Pancreas (tissue), 10 donors: Measurements from ENCODE around the gene TTYH1. TPM values are rescaled to one million over a fixed set of nuclear protein-coding genes. Genes with fewer than 3 reads are reported as not detected.

Source experiments
- ATAC-seq, 4 donors: fragments of 200-7000 bp; cut with Tn5 transposase; one replicate each; pipeline versions ENCODE4 v1.8.0 to v1.9.1; 2020; ENCODE audit warnings: mild to moderate bottlenecking in 4 of 4, moderate library complexity in 4 of 4
- DNase-seq, 6 donors: peaks; one replicate each; pipeline ENCODE4 v3.0.0-alpha.2; 2020
- FAIRE-seq: peaks from 2 replicates; lab custom pipeline; 2012; peaks lifted over from hg19 to GRCh38; lab: Jason Lieb, UNC
- H3K27ac ChIP-seq, 4 donors: fragments of 200-600 bp; sonication (generic); 1 replicate in 3 of 4; 2 replicates in 1 of 4; pipeline versions ENCODE4 v1.5.0 to v1.8.0; 2020
- H3K27me3 ChIP-seq, 4 donors: fragments of 200-600 bp; one replicate each; pipeline ENCODE4 v1.8.0; 2021
- H3K36me3 ChIP-seq, 3 donors: fragments of 200-600 bp; sonication (generic) in 1 of 3; one replicate each; pipeline versions ENCODE4 v1.5.0 to v1.8.0; 2020 to 2021
- H3K4me1 ChIP-seq, 3 donors: fragments of 200-600 bp; one replicate each; pipeline ENCODE4 v1.8.0; 2021
- H3K4me3 ChIP-seq, 4 donors: fragments of 200-600 bp; sonication (generic) in 2 of 4; one replicate each; pipeline versions ENCODE4 v1.5.0 to v1.8.0; 2020 to 2021
- H3K9me3 ChIP-seq, 4 donors: fragments of 200-600 bp; one replicate each; pipeline ENCODE4 v1.8.0; 2021
- WGBS, 2 donors: extraction: QIAGEN DNeasy Blood & Tissue Kit; methylation state at CpG; one replicate each; pipeline ENCODE4 v1.1.7; 2013; 5-methylcytosine and 5-hydroxymethylcytosine counted together
- intact Hi-C, 3 donors: fragments of 100-400 bp; cut with DNase I; formaldehyde crosslinking; loops; one replicate each; pipeline versions ENCODE4 v1.11.1 to v1.14.2; 2022
- polyA plus RNA-seq, 2 donors: library from polyadenylated mRNA; stranded (reverse); fragments of 200-250 nt; gene quantifications; one replicate each; pipeline ENCODE4 v1.2.3, GENCODE V29; 2013
- total RNA-seq, 6 donors: library from RNA; stranded (reverse); fragmentation: NEBNext Ultra II Directional in 4 of 6; extraction: Animal tissue kit (Norgen Biotek cat#: 25700) in 4 of 6; gene quantifications; one replicate each; pipeline versions ENCODE4 v1.2.1 to v1.2.4, GENCODE V29; 2021 to 2023
- TF ChIP-seq, protein P1 (sequence below), 4 donors: fragments of 200-600 bp; sonication (generic) in 3 of 4; IDR thresholded peaks; one replicate each; pipeline versions ENCODE4 v1.5.0 to v1.8.0; 2021; ENCODE audit warnings: antibody characterized with exemption in 4 of 4
- donor health status: healthy with polysubstance abuse.
- donor health status: DM: no; HTN: no; CAD: no; lungs with moderate emphysema.
- donor health status: DM: no; HTN: no; CAD: no.
- donor health status: control.
- donor health status: control.
- donor health status: Bipolar disorder and iron deficiency.
- donor health status: DM: yes; HTN: yes; CAD: no.
- donor health status: DM: no; HTN: no; CAD: no.
- donor health status: DM: no; HTN: no; CAD: no.
- donor health status: DM: yes; HTN: yes; CAD: no.

TTYH1 gene
- total and polyA plus RNA-seq, 8 donors: 20.8 to 78.0 (median 27.0) TPM

DNA sequence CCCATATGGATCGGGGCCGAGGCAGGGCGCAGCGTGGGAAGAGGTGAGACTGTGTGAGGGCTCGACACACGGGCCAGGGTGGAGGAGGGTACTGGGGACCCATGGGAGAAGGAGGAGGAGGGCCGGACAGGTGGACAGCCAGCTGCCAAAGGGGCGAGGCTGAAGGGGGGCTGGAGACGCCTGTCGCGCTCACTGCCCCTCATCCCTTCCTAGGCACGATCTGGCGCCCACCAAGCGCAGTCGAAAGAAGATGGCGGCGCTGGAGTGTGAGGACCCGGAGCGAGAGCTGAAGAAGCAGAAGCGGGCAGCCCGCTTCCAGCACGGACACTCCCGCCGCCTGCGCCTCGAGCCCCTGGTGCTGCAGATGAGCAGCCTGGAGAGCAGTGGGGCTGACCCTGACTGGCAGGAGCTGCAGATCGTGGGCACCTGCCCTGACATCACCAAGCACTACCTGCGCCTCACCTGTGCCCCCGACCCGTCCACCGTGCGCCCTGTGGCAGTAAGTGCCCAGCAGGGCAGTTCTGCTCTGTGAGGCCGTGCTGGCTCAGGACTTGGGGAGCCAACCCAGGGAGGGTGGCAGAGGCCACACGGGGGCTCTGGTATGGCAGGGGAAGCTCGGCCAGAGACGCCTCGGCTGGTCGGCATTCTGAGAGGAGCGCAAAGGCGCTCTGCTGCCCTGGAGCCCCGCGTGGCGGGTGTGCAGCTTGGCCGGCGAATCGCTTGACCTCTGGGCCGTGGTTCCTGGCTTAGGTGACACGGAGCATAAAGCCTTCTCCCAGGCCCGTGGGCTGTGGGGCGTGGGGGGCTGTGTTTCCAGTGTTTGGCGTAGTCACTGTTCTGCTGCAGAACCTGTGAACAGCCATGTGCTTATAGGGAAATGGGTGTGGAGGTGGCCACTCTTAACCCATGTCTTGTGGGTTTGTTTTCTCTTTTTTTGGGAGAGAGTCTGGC, 41.4 kb downstream of the TTYH1 start:
- FAIRE-seq (no peak), ATAC-seq (no peak), DNase-seq (peak in 2 of 6 donors; percentile 33 to 78)
- Histone ChIP-seq H3K27me3 (no peaks in the 10 kb centered on the region), H3K4me1 (peaks cover 23 to 43% (median 28%) of the 10 kb centered on the region in 3 donors), H3K9me3 (no peaks in the 10 kb centered on the region), H3K36me3 (peaks cover 22 to 99% (median 79%) of the 10 kb centered on the region in 3 donors), H3K4me3 (no peak overlapping the region), H3K27ac (no peak overlapping the region)
- intact Hi-C loops: no loop called here
- TF ChIP-seq, protein P1, sequence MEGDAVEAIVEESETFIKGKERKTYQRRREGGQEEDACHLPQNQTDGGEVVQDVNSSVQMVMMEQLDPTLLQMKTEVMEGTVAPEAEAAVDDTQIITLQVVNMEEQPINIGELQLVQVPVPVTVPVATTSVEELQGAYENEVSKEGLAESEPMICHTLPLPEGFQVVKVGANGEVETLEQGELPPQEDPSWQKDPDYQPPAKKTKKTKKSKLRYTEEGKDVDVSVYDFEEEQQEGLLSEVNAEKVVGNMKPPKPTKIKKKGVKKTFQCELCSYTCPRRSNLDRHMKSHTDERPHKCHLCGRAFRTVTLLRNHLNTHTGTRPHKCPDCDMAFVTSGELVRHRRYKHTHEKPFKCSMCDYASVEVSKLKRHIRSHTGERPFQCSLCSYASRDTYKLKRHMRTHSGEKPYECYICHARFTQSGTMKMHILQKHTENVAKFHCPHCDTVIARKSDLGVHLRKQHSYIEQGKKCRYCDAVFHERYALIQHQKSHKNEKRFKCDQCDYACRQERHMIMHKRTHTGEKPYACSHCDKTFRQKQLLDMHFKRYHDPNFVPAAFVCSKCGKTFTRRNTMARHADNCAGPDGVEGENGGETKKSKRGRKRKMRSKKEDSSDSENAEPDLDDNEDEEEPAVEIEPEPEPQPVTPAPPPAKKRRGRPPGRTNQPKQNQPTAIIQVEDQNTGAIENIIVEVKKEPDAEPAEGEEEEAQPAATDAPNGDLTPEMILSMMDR (IDR thresholded peaks at IDR 0.05): no peak
- 93 to 94% methylated on average over 51 of the region's 51 CpGs for WGBS, 2 donors

GRCh38 chr19:54457773-54458647, 42.7 kb downstream of the TTYH1 start:
- ATAC-seq (no peak), DNase-seq (peak in 3 of 6 donors; percentile 31 to 67 (median 41)), FAIRE-seq (no peak)
- no peaks in the 10 kb centered on the region for H3K27me3 ChIP-seq
- H3K4me1 ChIP-seq: peaks cover 27 to 46% (median 32%) of the 10 kb centered on the region in 3 donors
- TF ChIP-seq, protein P1 (IDR thresholded peaks at IDR 0.05): no peak
- peak overlapping the region in 3 of 4 donors; percentile 22 to 84 (median 36) for H3K27ac ChIP-seq
- peaks cover 18 to 92% (median 68%) of the 10 kb centered on the region in 3 donors for H3K36me3 ChIP-seq
- H3K9me3 ChIP-seq: no peaks in the 10 kb centered on the region
- 80 to 88% methylated on average over 40 to 42 of the region's 42 CpGs for WGBS, 2 donors
- H3K4me3 ChIP-seq: no peak overlapping the region
- intact Hi-C loops: no loop called here

GRCh38 chr19:54458648-54459281, 43.5 kb downstream of the TTYH1 start:
- Histone ChIP-seq H3K4me3 (no peak overlapping the region), H3K4me1 (peaks cover 20 to 46% (median 31%) of the 10 kb centered on the region in 3 donors), H3K36me3 (peaks cover 18 to 84% (median 61%) of the 10 kb centered on the region in 3 donors), H3K27ac (peak overlapping the region; percentile 36 to 84 (median 65)), H3K9me3 (no peaks in the 10 kb centered on the region), H3K27me3 (no peaks in the 10 kb centered on the region)
- DNase-seq: peak in 4 of 6 donors; percentile 55 to 90 (median 74)
- intact Hi-C loops: no loop called here
- 65 to 71% methylated on average over 11 of the region's 11 CpGs for WGBS, 2 donors
- no peak for ATAC-seq
- TF ChIP-seq, protein P1 (IDR thresholded peaks at IDR 0.05): no peak
- no peak for FAIRE-seq

DNA sequence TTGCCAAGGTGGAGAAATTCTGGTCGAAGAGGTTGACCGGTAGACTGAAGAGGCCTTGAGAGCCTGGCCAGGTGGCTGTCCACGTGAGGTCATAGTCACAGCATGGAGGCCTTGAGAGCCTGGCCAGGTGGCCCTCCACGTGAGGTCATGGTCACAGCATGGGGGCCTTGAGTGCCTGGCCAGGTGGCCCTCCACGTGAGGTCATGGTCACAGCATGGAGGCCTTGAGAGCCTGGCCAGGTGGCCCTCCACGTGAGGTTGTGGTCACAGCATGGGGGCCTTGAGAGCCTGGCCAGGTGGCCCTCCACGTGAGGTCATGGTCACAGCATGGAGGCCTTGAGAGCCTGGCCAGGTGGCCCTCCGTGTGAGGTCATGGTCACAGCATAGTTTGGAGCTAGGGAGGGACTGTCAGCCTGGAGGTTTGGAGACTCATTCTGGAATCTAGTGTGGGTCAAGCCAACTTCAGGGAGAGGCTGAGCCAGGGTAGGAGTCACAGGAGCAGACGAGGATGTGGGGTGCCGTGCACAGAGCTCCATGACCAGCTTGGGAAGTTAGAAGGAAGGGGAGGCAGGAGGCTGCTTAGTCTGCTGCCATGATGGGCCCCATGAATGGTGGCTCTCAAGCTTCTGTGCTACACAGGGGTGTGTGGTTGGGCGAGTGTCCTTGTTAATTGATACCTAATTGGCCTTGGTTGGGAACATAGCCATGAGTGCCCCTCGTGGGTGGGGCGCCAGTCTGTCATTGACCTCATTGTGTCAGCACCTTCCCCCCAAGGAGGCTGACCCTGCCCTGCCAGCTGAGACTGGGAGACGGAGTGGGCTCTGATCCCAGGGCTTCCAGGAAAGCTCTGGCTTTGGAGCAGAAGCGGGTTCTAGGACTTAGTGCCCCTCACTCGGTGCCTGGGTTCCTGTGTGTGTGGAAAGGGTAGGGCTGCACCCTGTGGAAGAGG, 44.3 kb downstream of the TTYH1 start:
- TF ChIP-seq, protein P1 (IDR thresholded peaks at IDR 0.05): no peak
- Histone ChIP-seq H3K27me3 (no peaks in the 10 kb centered on the region), H3K36me3 (peaks cover 16 to 77% (median 57%) of the 10 kb centered on the region in 3 donors), H3K9me3 (no peaks in the 10 kb centered on the region), H3K4me3 (no peak overlapping the region), H3K27ac (peak overlapping the region; percentile 36 to 84 (median 65)), H3K4me1 (peaks cover 19 to 46% (median 31%) of the 10 kb centered on the region in 3 donors)
- intact Hi-C loops: no loop called here
- WGBS, 2 donors: 30 to 44% methylated on average over 16 of the region's 16 CpGs
- DNase-seq: peak; percentile 67 to 93 (median 84)
- no peak for ATAC-seq
- no peak for FAIRE-seq
